ENCODE measurements around the gene ARHGAP22.

DNA sequence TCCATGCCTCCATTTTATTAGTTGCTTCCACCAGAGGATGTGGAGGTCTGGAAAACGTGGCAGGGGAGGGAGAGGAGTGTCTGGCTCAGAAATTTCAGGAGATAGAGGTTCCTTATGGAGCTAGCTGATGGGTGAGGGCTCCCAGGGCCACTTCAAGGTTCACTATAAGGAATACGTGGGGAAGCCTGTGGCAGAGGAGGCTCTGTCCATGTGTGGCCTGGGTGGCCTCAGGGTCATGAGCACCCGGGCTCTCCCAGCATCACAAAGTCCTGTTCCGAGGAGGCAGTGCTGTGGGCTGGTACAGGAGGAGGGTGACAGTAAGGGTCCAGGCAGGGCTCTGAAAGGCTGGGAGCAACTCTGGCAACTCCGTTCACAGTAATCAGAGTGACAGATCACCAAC is 24.6 kb downstream of the ARHGAP22 start:
- TF ChIP-seq, protein P1, sequence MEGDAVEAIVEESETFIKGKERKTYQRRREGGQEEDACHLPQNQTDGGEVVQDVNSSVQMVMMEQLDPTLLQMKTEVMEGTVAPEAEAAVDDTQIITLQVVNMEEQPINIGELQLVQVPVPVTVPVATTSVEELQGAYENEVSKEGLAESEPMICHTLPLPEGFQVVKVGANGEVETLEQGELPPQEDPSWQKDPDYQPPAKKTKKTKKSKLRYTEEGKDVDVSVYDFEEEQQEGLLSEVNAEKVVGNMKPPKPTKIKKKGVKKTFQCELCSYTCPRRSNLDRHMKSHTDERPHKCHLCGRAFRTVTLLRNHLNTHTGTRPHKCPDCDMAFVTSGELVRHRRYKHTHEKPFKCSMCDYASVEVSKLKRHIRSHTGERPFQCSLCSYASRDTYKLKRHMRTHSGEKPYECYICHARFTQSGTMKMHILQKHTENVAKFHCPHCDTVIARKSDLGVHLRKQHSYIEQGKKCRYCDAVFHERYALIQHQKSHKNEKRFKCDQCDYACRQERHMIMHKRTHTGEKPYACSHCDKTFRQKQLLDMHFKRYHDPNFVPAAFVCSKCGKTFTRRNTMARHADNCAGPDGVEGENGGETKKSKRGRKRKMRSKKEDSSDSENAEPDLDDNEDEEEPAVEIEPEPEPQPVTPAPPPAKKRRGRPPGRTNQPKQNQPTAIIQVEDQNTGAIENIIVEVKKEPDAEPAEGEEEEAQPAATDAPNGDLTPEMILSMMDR (IDR thresholded peaks at IDR 0.05) = no peak
- no peak for TF ChIP-seq POLR2A (IDR thresholded peaks at IDR 0.05)
